VCaP (cell line): ENCODE data around the gene YIPF1.

Experiments
- H3K27ac ChIP-seq: fragments of 450-650 bp; 2 replicates; pipeline ENCODE4 v1.5.1; 2017
- CTCF ChIP-seq: fragments of 450-650 bp; conservative IDR thresholded peaks from 2 replicates; pipeline ENCODE4 v1.5.1; 2017; ENCODE audit warnings: mild to moderate bottlenecking, moderate library complexity

YIPF1 gene

GRCh38 chr1:53860967-53861411 lies 28.6 kb downstream of the YIPF1 start:
- no peak overlapping the region for H3K27ac ChIP-seq
- peak; percentile 89 for TF ChIP-seq CTCF

- H3K27ac ChIP-seq = no peak overlapping the region
Observed at GRCh38 chr1:53851571-53852285, 37.9 kb downstream of the YIPF1 start.

GRCh38 chr1:53850082-53850673 lies 39.4 kb downstream of the YIPF1 start:
- H3K27ac ChIP-seq = no peak overlapping the region
- no peak for TF ChIP-seq CTCF

More at GRCh38 chr1:53851571-53852285, 37.9 kb downstream of the YIPF1 start:
- no peak for TF ChIP-seq CTCF

GRCh38 chr1:53847980-53848379 lies 41.6 kb downstream of the YIPF1 start:
- no peak overlapping the region for H3K27ac ChIP-seq
- TF ChIP-seq CTCF = no peak

- no peak overlapping the region for H3K27ac ChIP-seq
- no peak for TF ChIP-seq CTCF
Observed at GRCh38 chr1:53842347-53842746, 47.2 kb downstream of the YIPF1 start.

GRCh38 chr1:53838654-53838974 lies 51.0 kb downstream of the YIPF1 start:
- peak overlapping the region; percentile 99 for H3K27ac ChIP-seq
- no peak for TF ChIP-seq CTCF

GRCh38 chr1:53837924-53838653 lies 51.5 kb downstream of the YIPF1 start, which contains the start of gene NDC1:
Gene NDC1, minus strand, starts transcription at chr1:53838296. Its CDS starts 35 bp downstream, at chr1:53838261.
- peak within 1 kb of the TSS; percentile 99 for H3K27ac ChIP-seq
- no peak; the same call in 1 of the 2 replicates for TF ChIP-seq CTCF
